Stimulated activated naive CD8-positive, alpha-beta T cell treated with anti-CD3 and anti-CD28 coated beads, Interleukin-15, Interleukin-2, amounts not matched to agents 100 ng/mL and 50 ng/mL, for 24 hours (primary cell): ENCODE data around the gene BHLHE40.
A peak's percentile ranks its signal among the peaks of the same experiment; 100 is the strongest.

ENCODE experiments used
- H3K27ac Mint-ChIP-seq: one replicate; pipeline ENCODE4 v1.8.0; 2021; ENCODE audit warnings: mild to moderate bottlenecking, mixed read lengths
- H3K27me3 Mint-ChIP-seq: one replicate; pipeline ENCODE4 v1.8.0; 2021; ENCODE audit warnings: mixed read lengths
- H3K36me3 Mint-ChIP-seq: one replicate; pipeline ENCODE4 v1.8.0; 2021; ENCODE audit warnings: low read depth, mixed read lengths
- H3K4me1 Mint-ChIP-seq: one replicate; pipeline ENCODE4 v1.8.0; 2021; ENCODE audit warnings: low read depth, mixed read lengths
- H3K4me3 Mint-ChIP-seq: one replicate; pipeline ENCODE4 v1.8.0; 2021; ENCODE audit warnings: mild to moderate bottlenecking, mixed read lengths
- H3K9me3 Mint-ChIP-seq: one replicate; pipeline ENCODE4 v1.8.0; 2021; ENCODE audit warnings: mixed read lengths

The BHLHE40 gene

DNA sequence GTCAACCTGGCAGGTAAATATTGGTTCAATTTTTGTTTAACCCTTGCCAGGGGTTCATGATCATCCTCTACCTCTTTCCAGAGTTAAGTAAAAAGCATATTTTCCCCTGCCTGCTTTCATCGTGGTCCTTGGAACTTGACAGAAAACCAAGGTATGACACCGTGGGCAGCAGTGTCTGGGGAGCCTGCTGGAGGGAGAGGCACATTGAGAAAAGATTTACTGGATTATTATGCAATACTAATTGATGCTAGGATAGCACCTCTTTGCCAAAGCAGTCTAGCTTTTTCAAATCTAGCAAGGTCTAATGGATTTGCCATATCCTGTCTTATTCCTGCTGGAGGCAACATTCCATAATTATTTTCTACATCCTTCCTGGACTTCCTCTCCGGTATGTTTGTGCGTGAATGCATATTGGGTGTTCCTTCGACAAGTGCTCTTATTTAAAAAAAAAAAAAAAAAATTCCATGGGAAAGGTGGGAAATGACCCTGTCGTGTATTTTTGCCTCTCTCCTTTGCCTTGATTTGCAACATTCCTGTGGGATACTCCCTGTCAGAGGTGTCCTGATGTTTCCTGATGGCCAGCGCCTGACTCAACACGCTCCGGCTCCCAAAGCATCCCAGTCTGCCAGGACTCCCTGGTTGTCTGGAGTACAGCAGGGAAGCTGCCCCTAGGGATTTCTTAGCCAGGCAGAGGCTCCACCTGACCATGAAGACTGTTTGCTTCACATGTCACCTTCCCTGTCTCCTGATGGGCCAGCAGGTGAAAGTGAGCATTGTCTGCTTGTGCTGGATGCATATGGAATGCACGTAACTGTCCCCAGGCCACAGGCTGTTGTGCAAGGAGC lies 6.3 kb downstream of the BHLHE40 start:
- Mint-ChIP-seq H3K4me3 (peak overlapping the region; percentile 81), H3K9me3 (no peaks in the 10 kb centered on the region), H3K36me3 (peaks cover 57% of the 10 kb centered on the region)

DNA sequence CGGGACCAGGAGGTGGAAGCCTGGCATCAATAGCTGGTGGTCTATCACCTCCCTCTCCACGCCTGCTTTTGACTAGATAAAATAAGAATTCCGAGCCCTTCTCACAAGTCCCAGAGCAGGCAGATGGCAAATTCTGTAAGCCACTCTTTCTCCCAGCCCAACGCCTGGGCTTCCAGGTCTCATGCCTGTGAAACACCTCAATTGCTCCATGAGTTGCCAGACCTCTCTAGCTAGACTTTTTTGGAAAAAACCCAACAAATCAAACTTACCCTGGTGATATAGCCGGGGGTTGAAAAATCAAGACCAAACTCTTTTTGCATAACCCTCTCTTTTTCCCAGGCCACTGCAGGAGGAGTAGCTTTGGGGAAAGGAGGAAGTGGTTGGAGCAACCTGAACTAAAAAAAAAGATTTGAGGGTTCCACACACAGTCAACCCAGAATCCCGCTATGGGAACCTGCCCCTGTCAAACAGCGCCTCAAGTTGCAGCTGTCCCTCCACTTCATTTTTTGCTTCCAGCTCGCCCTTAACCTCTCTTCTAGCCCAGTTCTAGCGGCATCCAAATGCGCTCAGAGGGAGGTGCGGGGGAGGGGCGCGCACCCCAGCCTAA lies 7.0 kb downstream of the BHLHE40 start:
- Mint-ChIP-seq H3K9me3 (no peaks in the 10 kb centered on the region), H3K27me3 (no peaks in the 10 kb centered on the region), H3K27ac (peak overlapping the region; percentile 90), H3K4me1 (peaks cover 83% of the 10 kb centered on the region), H3K4me3 (peak overlapping the region; percentile 81), H3K36me3 (peaks cover 49% of the 10 kb centered on the region)

More for the DNA sequence above, 6.3 kb downstream of the BHLHE40 start:
- Mint-ChIP-seq H3K4me1 (peaks cover 83% of the 10 kb centered on the region), H3K27ac (peak overlapping the region; percentile 72), H3K27me3 (no peaks in the 10 kb centered on the region)

DNA sequence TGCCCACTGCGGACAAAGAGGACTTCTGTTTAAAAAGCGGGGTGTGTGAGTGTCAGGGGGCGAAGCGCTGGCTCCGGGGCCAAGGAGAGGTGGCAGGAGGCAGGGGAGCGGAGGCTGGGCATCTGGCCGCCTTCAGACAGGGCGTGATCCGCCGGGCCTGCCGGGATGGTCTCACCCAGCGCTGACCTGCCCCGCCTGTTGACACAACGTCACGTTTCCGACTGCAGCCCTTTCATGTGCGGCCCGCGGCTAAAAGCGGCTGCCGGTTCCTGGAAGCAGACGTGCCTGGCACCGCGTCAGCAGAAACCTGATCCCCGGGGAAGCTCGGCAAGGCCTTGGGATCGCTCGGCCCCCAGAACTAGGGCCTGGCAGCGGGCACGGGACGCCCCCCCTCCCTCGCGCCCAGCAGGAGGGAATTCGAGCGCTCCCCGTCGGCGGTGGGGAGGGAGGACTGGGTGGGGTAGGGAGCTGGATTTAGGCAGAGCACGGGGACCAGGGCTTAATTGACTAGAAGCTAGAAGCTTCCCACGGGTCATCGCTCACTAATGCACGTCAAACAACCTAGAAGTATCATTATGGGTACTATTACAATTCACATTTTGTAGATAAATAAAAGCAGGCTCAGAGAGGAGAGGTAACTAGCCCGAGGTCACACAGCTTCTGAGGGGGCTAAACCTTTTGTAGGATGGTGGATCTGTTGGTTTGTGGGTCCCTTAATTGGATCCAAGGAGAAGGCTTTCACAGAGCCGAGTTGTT lies 7.7 kb downstream of the BHLHE40 start:
- H3K36me3 Mint-ChIP-seq = peaks cover 42% of the 10 kb centered on the region
- peak overlapping the region; percentile 81 for H3K4me3 Mint-ChIP-seq
- no peaks in the 10 kb centered on the region for H3K9me3 Mint-ChIP-seq
- peak overlapping the region; percentile 90 for H3K27ac Mint-ChIP-seq
- H3K4me1 Mint-ChIP-seq = peaks cover 76% of the 10 kb centered on the region
- H3K27me3 Mint-ChIP-seq = no peaks in the 10 kb centered on the region

DNA sequence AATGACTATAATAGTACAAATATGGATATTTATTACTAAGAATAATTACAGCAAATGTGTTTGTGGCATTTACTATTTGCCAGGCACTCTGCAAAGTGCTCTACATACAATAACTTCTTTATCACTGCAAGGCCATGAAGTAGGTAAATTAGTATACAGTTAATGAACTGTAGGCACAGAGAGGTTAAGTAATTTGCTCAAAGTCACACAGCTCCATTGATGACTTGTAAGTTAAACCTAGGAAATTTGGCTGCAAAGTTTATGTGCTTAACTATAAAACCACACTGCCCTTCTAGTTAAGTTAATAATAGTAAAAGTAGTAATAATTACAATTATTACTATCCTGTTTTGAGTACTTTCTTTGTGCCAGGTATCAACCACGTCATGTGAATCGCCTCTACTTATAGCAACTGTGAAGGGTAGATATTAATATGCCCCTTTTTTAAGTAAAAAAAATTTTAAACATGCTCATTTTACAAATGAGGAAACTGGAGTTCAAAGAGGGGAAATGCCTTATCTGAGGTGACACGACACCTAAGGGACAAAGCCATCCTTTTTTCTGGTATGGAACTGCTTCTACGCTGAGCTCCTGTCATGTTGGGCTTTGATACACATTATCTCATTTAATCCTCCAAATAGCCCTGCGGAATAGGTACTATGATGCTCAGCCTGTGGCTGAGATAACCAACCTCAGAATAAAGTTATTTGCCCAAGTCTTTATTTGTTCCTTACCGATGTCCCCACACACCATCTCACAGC lies 8.5 kb downstream of the BHLHE40 start:
- H3K27me3 Mint-ChIP-seq = no peaks in the 10 kb centered on the region
- peak overlapping the region; percentile 86 for H3K27ac Mint-ChIP-seq
- no peaks in the 10 kb centered on the region for H3K9me3 Mint-ChIP-seq
- peak overlapping the region; percentile 81 for H3K4me3 Mint-ChIP-seq
- H3K36me3 Mint-ChIP-seq = peaks cover 35% of the 10 kb centered on the region
- H3K4me1 Mint-ChIP-seq = peaks cover 70% of the 10 kb centered on the region

DNA sequence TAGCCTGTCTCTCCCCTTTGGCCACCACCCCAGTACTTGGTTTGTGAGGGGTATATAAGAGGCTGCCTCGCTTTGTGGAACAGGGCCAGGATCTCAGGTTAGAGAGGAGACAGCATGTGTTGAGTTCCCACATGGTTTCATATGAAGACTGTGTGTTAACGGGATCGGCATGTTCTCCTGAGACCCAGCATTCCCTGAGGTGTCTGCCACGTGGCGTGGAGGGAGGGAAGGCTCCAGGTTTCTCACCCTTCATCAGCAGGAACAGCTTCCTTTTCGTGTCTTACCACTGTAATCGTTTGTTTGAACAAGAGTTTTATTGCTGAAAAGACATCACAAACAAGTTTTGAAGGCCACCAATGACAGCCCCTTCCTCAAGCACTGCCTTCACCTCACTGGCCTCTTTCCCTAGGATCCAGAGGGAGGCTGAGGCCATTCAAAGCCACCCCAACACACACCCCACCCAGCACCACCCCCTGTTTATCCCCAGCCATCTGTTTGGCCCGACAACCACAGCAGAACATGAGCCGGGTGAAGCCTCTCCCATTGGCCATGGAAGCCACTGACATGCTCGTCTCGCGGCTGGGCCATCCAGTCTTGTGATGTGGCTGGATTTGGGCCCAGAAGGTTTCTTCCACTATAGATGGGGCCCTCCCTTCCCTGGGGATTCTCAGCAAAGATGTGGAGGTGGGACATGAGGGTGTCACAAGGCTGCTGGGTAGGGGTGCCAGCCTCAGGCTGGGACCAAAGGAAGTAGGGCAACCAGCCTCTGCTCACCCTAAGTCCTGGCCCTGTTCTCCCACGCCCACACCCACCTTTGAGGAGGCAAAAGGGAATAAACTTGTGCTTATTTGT lies 10.0 kb downstream of the BHLHE40 start:
- H3K27ac Mint-ChIP-seq = no peak overlapping the region
- H3K27me3 Mint-ChIP-seq = no peaks in the 10 kb centered on the region
- peaks cover 64% of the 10 kb centered on the region for H3K4me1 Mint-ChIP-seq
- no peak overlapping the region for H3K4me3 Mint-ChIP-seq
- peaks cover 20% of the 10 kb centered on the region for H3K36me3 Mint-ChIP-seq
- no peaks in the 10 kb centered on the region for H3K9me3 Mint-ChIP-seq

DNA sequence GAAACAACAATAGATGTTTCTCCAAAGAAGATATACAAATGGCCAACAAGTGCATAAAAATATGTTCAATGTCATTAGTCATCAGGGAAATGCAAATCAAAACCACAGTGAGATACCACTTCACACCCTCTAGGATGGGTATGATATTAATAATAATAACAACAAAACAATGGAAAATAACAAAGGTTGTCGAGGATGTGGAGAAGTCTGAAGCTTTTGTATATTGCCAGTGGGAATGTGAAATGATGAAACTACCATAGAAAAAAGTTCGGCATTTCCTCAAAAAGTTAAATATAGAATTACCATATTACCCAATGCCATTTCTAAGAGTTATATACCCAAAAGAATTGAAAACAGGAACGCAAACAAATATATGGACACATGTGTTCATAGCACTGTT lies 10.8 kb downstream of the BHLHE40 start:
- Mint-ChIP-seq H3K9me3 (no peaks in the 10 kb centered on the region), H3K27ac (peak overlapping the region; percentile 5), H3K4me3 (no peak overlapping the region)

DNA sequence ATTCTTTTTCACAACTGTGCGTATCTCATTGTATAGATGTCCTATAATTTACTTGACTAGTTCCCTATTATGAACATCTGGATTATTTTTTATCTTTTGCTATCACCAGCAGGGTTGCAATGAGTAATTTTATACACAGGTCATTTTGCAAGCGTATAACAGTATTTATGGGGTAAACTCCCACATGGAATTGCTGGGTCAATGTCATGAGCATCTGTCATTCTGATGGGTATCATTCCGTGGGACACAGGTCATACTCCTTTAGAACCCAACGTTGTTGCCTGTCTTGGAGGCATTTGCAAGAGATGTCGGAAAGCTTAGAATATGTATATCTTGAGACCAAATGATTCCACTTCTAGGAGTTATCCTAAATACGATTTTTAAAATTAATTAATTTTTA lies 12.9 kb downstream of the BHLHE40 start:
- Mint-ChIP-seq H3K4me1 (peaks cover 61% of the 10 kb centered on the region), H3K27me3 (no peaks in the 10 kb centered on the region), H3K27ac (no peak overlapping the region), H3K9me3 (no peaks in the 10 kb centered on the region), H3K36me3 (no peaks in the 10 kb centered on the region), H3K4me3 (no peak overlapping the region)

More for the DNA sequence above, 10.8 kb downstream of the BHLHE40 start:
- Mint-ChIP-seq H3K27me3 (no peaks in the 10 kb centered on the region), H3K36me3 (peaks cover 12% of the 10 kb centered on the region), H3K4me1 (peaks cover 65% of the 10 kb centered on the region)

DNA sequence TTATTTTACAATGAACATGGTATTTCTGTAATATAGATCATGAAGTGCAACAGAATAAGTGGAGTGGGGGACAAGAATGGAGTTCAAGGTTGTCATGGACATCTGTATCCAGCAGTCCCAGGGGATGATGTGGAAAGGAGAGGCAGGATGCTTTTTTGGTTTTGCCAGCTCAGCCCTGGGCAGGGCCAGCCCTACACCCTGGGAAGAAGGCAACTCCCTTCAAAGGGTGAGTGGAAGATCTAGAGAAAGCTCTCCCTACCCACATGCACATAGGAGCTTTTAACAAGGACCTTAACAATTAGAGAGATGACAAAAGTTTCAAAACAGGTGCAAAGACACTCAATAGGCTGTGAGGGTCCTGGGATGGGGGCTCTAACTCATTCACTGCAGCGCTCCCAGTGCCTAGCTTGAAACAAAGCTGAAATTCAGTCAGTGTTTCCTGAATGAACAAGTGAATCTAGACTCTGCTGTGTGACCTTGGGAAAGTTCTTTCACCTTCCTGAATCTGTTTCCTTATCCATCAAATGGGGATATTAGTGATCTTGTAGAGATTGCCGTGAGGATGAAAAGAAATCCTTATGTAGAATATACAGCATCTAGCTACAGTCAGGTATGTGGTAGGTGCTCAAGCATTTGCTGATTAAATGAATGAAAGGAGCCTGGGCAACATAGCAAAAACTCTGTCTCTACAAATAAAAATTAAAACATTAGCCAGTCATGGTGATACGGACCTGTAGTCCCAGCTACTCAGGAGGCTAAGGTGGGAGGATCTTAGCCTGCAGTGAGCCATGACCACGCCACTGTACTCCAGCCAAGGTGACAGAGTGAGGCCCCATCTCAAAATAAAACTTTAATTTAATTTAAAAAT lies 14.3 kb downstream of the BHLHE40 start:
- Mint-ChIP-seq H3K36me3 (no peaks in the 10 kb centered on the region), H3K4me1 (peaks cover 53% of the 10 kb centered on the region), H3K4me3 (no peak overlapping the region), H3K27me3 (no peaks in the 10 kb centered on the region), H3K9me3 (no peaks in the 10 kb centered on the region), H3K27ac (no peak overlapping the region)

DNA sequence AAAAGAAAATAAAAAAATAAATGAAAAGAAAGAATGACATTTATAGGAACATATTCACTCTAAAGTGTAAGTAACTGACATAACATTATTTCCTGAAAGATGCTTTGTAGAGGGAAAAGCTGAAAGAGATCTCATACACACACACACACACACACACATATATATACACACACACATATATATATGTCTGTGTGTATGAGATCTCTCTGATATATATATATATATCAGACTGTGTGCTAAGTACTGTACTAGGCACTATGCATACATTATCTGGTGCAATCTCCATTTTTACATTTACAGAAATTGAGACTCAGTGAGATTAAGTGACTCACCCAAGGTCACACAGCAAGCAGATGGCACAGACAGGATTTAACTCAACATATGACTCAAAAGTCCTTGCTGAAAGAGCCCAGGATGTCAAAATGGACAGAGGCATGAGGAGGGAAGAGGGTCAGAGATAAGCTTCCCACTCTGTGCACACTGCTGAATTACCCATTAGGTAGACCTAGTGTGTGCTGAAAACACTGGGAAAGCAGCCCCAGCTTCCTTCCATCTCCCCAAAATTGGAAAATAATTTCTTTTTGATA lies 15.0 kb downstream of the BHLHE40 start:
- no peak overlapping the region for H3K4me3 Mint-ChIP-seq
- H3K27me3 Mint-ChIP-seq = no peaks in the 10 kb centered on the region
- peaks cover 49% of the 10 kb centered on the region for H3K4me1 Mint-ChIP-seq

DNA sequence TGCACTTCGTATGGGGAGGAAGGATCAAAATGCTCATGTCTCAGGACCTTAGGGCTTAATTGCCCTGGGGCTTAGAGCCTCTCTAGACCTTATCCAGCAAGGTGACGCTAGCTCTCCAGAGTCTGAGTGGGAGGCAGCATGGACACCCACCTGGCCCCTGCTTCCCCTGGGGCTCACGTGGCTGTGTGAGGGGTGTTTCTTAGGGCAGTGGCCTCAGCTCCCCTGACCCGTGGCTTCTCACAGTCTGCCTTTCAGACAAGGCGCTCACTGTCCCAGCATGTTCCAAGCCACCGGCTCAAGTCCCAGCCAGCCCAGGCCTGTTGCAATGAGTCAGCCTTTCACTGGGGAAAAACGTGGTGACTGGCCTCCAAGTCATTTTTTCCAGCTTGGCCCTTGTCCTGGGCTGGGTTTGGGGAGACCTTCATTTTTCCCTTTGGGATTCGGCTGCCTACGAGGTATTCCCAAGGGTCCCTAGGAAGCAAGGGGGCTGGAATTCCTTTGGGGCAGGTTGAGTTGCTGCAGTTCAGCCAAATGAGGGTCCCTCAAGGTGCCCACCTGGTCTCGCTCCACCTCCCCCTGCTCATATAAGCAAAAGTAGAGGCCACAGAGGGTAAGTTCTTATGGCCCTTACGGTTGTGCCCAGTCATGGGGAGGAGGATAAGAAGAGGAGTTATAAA lies 15.7 kb downstream of the BHLHE40 start:
- peaks cover 46% of the 10 kb centered on the region for H3K4me1 Mint-ChIP-seq
- H3K27me3 Mint-ChIP-seq = no peaks in the 10 kb centered on the region
- peak overlapping the region; percentile 87 for H3K27ac Mint-ChIP-seq
- H3K9me3 Mint-ChIP-seq = no peaks in the 10 kb centered on the region
- no peaks in the 10 kb centered on the region for H3K36me3 Mint-ChIP-seq
- H3K4me3 Mint-ChIP-seq = no peak overlapping the region

More for the DNA sequence above, 15.0 kb downstream of the BHLHE40 start:
- Mint-ChIP-seq H3K36me3 (no peaks in the 10 kb centered on the region), H3K27ac (peak overlapping the region; percentile 87), H3K9me3 (no peaks in the 10 kb centered on the region)

DNA sequence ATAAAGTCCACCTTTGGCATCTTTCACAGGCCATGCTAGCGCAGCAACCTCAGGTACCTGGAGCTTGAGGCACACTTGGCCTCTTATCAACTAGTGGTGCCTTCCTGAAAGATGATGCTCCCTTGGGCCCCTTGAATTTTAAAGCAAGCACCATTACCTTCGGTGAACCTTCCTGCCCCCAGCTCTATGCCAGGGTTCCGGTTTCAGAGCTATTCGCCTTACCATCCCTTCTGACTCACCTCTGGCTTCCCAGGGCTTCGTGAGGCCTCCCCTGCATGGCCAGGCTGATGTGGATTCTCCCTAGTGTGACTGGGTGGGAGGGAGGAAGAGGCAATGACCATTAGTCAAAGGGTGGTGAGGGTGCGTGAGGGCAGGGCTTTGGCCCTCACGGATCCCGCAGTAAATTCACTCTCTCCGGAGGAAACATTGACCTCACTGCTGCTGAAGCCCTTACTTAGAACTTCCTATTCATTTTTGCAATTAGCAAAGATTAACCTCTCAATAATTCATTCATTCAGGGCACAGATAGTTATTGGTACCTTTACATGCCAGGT lies 16.3 kb downstream of the BHLHE40 start:
- H3K27ac Mint-ChIP-seq = peak overlapping the region; percentile 46
- H3K4me3 Mint-ChIP-seq = no peak overlapping the region
- no peaks in the 10 kb centered on the region for H3K9me3 Mint-ChIP-seq
- H3K4me1 Mint-ChIP-seq = peaks cover 42% of the 10 kb centered on the region
- no peaks in the 10 kb centered on the region for H3K27me3 Mint-ChIP-seq
- no peaks in the 10 kb centered on the region for H3K36me3 Mint-ChIP-seq

DNA sequence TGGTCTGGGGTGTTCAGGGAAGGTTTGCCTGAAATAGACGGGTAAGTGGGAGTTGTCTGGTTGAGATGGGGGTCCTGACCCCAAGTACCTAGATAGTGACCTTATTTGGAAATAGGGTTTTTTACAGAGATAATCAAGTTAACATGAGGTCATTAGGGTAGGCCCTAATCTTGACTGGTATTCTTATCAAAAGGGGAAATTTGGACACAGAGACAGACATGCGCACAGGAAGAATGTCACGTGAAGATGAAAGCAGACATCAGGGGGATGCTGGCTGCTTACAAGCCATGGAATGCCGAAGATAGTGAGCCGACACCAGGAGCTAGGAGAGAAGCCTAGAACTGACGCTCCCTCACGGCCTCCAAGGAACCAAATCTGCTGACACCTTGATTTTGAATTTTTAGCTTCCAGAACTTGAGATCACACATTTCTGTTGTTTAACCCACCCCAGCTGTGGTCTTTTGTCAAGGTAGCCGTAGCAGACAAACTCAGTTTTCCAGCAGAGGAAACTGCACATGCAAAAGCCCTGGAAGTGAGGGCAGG lies 17.1 kb downstream of the BHLHE40 start:
- no peaks in the 10 kb centered on the region for H3K27me3 Mint-ChIP-seq
- peak overlapping the region; percentile 46 for H3K27ac Mint-ChIP-seq
- no peaks in the 10 kb centered on the region for H3K9me3 Mint-ChIP-seq
- no peak overlapping the region for H3K4me3 Mint-ChIP-seq
- peaks cover 47% of the 10 kb centered on the region for H3K4me1 Mint-ChIP-seq
- H3K36me3 Mint-ChIP-seq = no peaks in the 10 kb centered on the region
